CD4-positive, alpha-beta T cell treated with Interleukin-1 beta for 1 hour (primary cell): ENCODE results near the gene GP1BB.
A peak's percentile ranks its signal among the peaks of the same experiment; 100 is the strongest.
"Not testable (repeated sequence)": the region's sequence is repeated elsewhere in the genome, so short reads cannot be mapped to it uniquely, and the experiment has no call there.

ENCODE experiments used
- DNase-seq, 2 donors: peaks; one replicate each; pipeline ENCODE4 v3.0.0-alpha.2; 2020 to 2022

GP1BB gene

GRCh38 chr22:19714312-19715187 is 8.8 kb upstream of the GP1BB start, which contains the start of gene SEPTIN5:
Gene SEPTIN5 (plus strand): TSS chr22:19714503. CDS start chr22:19714589, 86 bp downstream.
- DNase-seq, result no peak

- DNase-seq, result no peak
These were observed 8.0 kb upstream of the GP1BB start for GRCh38 chr22:19715188-19715930.

- DNase-seq, result no peak
These were observed 7.1 kb upstream of the GP1BB start for GRCh38 chr22:19716041-19716828.

- DNase-seq, result no peak
These were observed 6.6 kb upstream of the GP1BB start for GRCh38 chr22:19716829-19717105.

GRCh38 chr22:19717181-19717580 is 6.2 kb upstream of the GP1BB start:
- no peak for DNase-seq

GRCh38 chr22:19717691-19718455 is 5.5 kb upstream of the GP1BB start:
- peak; percentile 79 to 84 for DNase-seq

GRCh38 chr22:19718456-19719049 is 4.8 kb upstream of the GP1BB start:
- no peak for DNase-seq

GRCh38 chr22:19719050-19719482 is 4.3 kb upstream of the GP1BB start:
- no peak for DNase-seq

- DNase-seq, result no peak
These were observed 3.8 kb upstream of the GP1BB start for GRCh38 chr22:19719488-19720021.

- DNase-seq, result no peak
These were observed 3.0 kb upstream of the GP1BB start for GRCh38 chr22:19720150-19720827.

- DNase-seq, result no peak
These were observed 2.4 kb upstream of the GP1BB start for GRCh38 chr22:19720999-19721329.

- no peak for DNase-seq
These were observed 1.8 kb upstream of the GP1BB start for GRCh38 chr22:19721330-19722177.

GRCh38 chr22:19722178-19722981 is 959 bp upstream of the GP1BB start:
- DNase-seq, result no peak

GRCh38 chr22:19722982-19723231 is 432 bp upstream of the GP1BB start:
- DNase-seq, result no peak

GRCh38 chr22:19723983-19724827 is 866 bp downstream of the GP1BB start:
- DNase-seq, result no peak

GRCh38 chr22:19724927-19725661 is 1.8 kb downstream of the GP1BB start:
- no peak for DNase-seq

GRCh38 chr22:19726064-19726788 is 2.9 kb downstream of the GP1BB start:
- not testable (repeated sequence) for DNase-seq
